Activated gamma-delta T cell treated with Interleukin-2 at 50 U/mL for 16 hours (primary cell): Measurements from ENCODE around the gene ASB1.
"Not testable (repeated sequence)": the region's sequence is repeated elsewhere in the genome, so short reads cannot be mapped to it uniquely, and the experiment has no call there.

ENCODE experiments used
- DNase-seq: peaks from one replicate; pipeline ENCODE4 v3.0.0-alpha.2; 2020

ASB1 gene

GRCh38 chr2:238424313-238424700 lies 2.4 kb upstream of the ASB1 start:
- DNase-seq: no peak

- DNase-seq: no peak
Measured at GRCh38 chr2:238425505-238425978, 1.2 kb upstream of the ASB1 start.

- DNase-seq: no peak
Measured at GRCh38 chr2:238425979-238426567, 654 bp upstream of the ASB1 start.

- no peak for DNase-seq
Measured at GRCh38 chr2:238427435-238428162, 872 bp downstream of the ASB1 start.

- no peak for DNase-seq
Measured at GRCh38 chr2:238428866-238429265, 2.1 kb downstream of the ASB1 start.

- no peak for DNase-seq
Measured at GRCh38 chr2:238430781-238431180, 4.1 kb downstream of the ASB1 start.

- no peak for DNase-seq
Measured at GRCh38 chr2:238431456-238431855, 4.7 kb downstream of the ASB1 start.

GRCh38 chr2:238433300-238433915 lies 6.7 kb downstream of the ASB1 start:
- no peak for DNase-seq

GRCh38 chr2:238433941-238434845 lies 7.5 kb downstream of the ASB1 start:
- no peak for DNase-seq

GRCh38 chr2:238434846-238435751 lies 8.4 kb downstream of the ASB1 start:
- DNase-seq: no peak

GRCh38 chr2:238435752-238436096 lies 9.0 kb downstream of the ASB1 start:
- no peak for DNase-seq

- no peak for DNase-seq
Measured at GRCh38 chr2:238438856-238439849, 12.4 kb downstream of the ASB1 start.

GRCh38 chr2:238439917-238440316 lies 13.2 kb downstream of the ASB1 start:
- no peak for DNase-seq

GRCh38 chr2:238440331-238440730 lies 13.6 kb downstream of the ASB1 start:
- no peak for DNase-seq

GRCh38 chr2:238440767-238441166 lies 14.0 kb downstream of the ASB1 start:
- no peak for DNase-seq

GRCh38 chr2:238441262-238442114 lies 14.8 kb downstream of the ASB1 start:
- DNase-seq: no peak

GRCh38 chr2:238442257-238442656 lies 15.5 kb downstream of the ASB1 start:
- DNase-seq: not testable (repeated sequence)

GRCh38 chr2:238444242-238444641 lies 17.5 kb downstream of the ASB1 start:
- DNase-seq: no peak

GRCh38 chr2:238445409-238446190 lies 18.9 kb downstream of the ASB1 start:
- DNase-seq: no peak
